COR-L47 (cell line): ENCODE results near the gene KAZN.

ENCODE experiments used
- DNase-seq: peaks from one replicate; lab custom pipeline; 2025; lab: John Stamatoyannopoulos, UW

The KAZN gene

DNA sequence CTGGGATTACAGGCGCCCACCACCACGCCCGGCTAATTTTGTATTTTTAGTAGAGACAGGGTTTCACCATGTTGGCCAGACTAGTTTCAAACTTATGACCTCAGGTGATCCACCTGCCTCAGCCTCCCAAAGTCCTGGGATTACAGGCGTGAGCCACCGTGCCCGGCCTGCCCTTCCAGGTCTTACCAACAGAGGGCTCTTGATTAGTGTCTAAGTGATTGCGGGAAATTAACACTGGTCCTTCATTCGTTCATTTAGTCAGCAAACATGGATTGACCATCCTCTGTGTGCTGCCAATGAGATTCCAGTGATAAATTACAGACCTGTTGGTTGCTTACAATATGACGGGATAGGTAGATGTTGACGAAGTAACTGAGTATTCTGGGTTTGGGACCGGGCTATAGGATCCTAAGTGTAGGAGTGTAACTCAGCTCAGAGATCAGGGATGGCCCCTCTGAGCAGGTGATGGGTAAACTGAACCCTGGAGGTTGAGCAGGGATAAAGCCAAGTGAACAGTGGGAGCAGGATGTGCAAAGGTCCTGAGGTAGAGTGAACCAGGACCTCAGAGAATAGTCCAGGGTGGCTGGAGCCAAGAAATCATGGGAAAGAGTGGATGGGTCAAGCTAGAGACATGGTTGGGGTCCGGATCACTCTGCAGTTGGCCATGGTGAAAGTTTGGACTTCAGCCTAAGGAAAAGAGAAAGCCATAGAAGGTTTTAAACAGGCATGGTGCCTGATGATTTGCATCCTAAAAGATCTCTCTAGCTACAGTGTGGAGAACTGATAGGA is 171.2 kb downstream of the KAZN start:
- DNase-seq: no peak

DNA sequence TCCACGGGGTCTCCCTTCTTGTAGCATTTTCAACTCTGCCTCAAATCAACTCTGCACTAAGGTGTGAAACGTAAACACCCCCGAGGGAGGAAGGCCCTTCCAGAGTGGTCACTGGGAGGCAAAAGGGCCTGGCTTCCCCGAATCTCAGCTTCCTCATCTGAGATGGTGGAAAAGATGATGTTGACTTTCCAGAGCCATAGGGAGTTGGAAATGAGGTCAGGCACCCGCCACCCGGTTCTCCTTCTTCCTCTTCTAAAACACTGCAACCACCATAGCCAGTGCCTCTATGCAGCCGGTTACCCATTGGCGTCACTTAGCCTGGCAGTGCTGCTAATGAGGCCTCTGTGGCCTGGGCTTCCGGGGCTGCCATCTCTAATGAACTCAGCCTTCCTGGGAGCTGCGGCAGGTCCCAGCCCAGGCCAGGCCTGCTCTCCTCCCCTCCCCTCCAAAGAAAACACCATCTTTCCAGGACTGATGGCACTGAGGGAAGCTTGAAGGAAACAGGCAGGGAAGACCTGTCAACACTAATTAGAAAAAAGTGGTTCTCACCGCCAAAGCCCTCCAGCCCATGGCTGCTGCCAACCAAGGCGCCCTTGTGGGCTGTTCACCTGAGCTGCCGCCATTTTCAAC is 175.0 kb downstream of the KAZN start:
- no peak for DNase-seq

DNA sequence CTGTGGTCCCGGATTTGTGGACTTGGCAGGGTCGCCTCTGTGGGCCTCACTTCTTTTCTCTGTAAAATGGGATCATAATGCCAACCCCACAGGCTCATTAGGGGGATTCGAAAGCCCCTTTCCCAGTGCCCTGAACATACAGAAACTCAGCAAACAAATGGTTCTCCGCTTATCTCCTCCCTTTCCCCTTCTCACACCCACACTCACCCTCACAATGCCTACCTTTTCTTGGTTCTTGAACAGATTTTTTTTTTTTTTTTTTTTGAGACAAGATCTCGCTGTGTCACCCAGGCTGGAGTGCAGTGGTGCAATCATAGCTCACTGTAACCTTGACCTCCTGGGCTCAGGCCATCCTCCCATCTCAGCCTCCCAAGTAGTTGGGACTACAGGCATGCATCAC is 175.7 kb downstream of the KAZN start:
- DNase-seq: no peak

DNA sequence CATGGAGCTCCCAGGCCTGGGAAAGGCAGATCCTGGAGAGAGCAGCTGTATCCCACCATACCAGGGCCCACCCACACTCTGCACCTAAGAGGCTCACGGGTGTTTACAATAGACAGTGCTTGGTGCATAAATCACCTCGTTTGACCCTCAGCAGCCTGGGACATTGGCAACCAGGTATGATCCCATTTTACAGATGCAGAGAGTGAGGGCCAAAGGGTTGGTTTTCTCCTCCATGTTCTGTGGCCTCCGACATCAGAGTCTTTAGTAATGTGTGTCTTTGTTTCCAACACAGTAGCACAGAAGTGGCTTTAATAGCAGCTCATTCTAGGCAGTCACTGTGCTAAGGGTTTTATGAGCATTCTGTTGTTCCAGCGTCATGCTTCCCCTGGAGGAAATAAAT is 176.5 kb downstream of the KAZN start:
- no peak for DNase-seq

DNA sequence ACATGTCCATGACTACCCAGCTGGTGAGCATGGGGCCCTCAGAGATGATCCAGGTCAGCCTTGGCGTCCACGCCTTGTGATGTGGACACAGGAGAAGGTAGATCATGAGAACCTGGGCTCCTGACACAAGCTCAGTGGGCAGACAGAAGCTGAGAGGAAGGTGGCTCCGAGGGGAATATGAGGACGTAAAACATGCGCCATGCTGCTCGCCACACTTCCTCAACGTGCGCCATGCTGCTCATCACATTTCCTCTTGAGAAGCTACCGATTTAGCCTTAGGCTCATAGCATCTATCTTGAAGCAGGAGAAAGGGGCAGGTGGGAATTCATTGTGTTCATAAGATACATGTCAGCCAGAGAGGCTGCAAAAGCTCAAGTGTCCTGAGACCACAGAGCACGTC is 176.9 kb downstream of the KAZN start:
- DNase-seq: no peak

DNA sequence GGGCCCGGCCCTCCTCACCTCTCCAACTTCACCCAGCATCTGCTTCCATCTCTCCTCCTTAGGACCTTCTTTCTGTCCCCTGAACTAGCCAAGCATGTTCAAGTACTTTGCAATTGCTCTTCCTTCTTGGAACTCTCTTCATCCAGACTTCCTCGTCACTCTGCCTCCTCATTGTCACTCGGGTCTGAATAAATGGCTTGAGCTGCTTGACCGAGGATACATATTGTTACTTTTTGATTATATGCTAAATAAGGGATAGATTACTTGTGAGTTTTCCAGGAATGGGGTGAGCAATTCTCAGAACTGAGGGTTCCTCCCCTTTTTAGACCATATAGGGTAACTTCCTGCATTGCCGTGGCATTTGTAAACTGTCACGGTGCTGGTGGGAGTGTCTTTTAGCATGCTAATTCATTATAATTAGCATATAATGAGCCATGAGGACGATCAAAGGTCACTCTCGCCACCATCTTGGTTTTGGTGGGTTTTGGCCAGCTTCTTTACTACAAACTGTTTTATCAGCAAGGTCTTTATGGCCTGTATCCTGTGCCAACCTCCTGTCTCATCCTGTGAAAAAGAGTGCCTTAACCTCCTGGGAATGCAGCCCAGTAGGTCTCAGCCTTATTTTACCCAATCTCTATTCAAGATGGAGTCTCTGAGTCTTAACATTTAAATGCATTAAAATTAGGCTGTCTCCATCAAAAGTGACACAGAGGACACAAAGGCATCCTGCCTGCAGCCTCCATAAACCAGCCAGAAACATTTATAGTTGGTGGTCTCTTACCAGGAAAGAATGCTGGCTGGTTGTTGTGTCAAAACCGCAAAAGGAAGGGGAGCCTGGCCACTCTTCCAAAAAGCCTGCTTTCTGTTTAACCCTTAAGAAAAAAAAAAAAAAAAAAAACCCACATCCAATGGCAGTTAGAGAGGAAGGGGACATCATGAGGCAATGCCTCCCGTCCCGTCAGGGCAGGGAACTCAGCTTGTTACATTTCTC is 179.3 kb downstream of the KAZN start:
- no peak for DNase-seq

DNA sequence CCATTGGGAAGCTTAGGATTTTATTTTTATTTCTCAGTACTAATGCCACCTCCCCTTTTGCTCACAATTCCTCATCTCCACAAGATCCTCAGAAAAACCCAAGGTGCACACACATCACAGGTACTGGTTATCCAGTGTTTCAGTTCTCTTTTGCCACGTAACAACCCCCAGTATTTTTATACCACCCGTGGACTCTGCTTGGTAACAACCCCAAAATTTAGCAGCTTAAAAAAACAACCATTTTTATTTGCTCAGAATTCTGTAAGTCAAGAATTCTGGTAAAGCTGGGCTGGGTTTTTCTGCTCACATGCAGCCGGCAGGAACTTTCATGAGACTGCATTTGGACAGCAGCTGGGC is 180.0 kb downstream of the KAZN start:
- DNase-seq: no peak

DNA sequence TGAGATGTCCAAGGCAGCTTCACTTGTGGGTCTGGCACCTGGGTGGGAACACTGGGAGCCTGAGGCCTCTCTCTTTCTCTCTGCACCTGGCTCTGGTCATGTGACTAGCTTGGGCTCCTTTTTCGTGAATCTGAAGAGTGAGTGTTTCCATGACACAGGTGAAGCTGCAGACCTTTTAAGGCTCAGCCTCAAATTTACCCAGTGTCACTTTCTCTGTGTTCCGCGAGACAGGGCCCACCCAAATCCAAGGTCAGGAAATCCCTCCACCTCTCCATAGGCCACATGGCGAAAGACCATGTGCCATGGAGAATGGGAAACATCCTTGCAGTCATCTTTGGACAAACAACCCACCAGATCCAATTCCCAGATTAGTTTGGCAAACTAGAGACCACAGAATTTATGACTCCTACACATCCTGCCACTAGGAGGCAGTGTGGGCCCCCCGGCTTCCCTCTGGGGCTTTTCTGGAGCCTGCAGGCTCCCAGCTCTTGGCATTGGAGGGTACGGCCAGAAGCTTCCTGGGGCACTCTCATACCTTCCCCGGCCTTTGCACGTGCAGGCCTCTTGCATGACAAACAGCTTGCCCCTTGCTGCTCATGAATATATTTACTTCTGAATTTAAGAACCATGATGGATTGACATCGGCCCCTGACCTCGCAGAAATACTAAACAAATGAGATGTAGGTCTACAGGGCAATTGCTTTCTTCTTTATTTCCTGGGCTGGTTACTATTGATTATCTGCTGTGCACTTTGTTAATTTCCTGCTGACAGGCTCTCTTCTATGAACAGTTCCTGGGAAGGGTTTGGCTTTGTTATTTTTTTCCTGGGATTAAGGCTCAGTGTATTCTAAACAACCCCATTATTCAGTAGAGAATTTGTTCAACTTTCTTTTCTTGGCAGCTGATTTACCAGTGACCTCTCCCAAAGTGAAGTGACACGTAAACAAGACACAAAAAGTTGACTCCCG is 180.7 kb downstream of the KAZN start:
- DNase-seq: no peak

DNA sequence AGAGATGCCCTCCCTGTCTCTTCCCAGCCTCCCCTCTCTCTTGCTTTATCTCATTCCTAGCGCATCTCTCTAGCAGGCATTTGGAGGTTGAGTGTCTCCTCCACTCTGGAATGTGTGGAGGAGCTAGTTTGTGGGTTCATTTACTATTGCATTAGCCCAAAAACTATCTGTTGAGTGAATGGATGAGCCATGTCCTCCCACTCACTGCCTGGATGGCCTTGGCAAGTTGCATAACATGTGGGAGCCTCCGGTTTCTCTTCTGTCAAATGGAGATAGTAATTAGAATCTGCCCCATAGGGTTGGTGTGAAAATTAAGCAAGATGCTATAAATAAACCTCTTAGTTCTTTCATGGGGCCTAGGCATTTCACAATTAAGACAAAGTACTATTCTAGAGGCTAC is 181.8 kb downstream of the KAZN start:
- DNase-seq: no peak

DNA sequence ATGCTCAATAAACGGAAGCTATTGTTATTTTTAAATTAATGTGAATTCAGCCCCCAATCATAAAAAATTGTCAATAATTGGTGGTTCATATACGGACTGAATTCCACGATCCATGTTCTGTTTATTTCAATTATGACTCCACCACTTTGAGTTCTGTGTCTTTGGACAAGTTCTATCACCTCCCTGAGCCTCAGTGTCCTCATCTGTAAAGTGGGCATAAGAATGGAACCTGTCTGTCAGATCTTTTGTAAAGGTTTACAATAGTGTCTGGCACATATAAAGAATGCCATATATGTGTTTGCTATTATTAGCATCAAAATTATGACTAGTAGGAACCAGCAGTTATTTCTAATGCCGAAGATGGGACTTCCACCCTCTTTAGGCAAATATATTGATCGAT is 183.3 kb downstream of the KAZN start:
- no peak for DNase-seq

DNA sequence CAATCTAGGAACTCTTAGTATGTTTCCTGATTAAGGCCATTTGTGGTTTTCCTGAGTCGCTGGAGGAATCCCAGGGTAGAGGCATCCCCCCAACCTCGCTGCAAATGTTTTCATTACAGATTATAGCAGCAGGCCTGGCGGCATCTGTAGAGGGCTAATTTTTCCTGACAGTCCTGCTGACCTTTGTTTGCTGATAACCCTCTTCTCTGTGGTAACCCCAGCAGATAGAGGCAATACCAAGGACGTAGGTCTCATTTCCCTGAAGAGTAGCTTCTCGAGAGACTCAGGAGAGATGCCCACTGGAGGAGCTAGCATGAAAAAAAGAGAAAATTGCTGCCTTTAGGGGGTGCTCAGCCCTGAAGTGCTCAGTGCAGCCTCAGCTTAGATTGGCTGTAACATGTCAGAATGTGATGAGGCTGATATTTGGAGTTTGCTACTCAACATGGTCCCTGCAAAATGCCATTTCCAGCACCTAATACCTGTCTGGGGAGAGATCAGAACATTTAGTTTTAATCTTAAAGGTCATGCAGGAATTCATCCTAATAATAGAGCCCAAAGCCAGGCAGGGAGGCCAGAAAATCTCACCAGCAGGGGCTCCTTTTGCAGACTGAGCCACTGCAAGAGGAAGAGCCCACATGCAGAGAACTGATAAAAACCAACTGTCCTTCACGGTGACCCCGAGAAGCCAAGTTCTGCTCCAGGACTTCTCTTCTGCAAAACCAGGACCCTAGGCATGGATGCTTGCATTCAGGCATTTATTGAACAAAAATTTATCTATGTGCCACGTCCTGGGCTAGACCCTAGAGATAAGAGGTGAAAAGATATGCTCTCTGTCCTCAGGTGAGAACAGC is 184.5 kb downstream of the KAZN start:
- no peak for DNase-seq

DNA sequence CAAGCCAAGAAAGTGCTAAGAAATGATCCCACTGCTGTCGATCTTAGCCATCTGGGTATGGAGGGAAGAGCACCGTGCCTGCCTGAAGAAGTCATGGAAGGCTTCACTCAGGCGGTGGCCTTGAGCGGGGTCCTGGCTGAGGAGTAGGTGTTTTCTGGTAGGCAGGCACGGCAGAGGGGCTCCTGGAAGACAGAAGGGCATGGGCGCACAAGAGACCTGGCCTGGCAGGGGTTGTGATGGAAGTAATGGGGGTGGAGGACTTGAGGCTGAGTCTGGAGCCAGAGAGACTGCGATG is 185.1 kb downstream of the KAZN start:
- no peak for DNase-seq

DNA sequence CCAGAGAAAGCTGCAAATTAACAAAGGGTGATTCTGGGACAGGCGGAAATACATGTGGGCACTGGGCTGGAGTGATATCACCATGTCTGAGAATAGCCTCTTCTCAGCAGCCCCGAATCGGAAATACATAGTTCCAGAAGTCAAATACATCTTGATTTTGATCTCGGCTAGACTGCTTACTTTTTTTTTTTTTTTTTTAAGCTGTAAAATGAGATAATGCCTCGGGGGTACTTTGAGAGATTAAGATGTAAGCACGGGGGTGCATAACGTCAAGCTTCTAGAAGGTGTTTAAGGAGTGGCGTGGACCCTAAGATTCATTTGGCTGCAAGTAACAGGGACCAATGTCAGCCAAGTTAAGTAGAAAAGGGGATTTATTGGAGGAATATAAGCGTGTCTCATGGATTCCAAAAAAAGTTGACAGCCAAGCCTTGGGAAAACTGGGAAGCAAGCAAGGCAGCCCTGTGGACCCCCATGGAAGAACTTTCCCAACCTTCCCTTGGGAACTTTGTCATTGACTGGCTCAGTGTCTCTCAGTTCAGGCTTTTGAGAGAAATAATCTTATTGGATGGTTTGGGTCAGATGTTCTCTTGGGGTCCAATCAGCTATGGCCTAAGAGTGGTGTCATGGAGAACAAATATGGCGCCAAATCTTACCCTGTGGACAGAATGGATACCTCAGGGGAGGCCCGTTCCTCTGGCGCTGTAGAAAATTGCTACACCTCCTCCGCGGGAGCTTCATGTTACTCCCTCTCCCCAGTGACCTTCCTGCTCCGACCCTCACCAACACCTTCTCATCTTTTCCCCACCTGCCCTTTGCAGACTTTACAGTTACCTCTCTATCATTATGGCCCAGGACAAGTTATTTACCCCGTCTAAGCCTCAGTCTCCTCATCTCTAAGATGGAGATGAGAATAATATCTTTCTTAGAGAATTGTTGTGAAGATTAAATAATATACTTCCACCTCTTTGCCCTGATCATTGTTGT is 186.6 kb downstream of the KAZN start:
- DNase-seq: no peak

DNA sequence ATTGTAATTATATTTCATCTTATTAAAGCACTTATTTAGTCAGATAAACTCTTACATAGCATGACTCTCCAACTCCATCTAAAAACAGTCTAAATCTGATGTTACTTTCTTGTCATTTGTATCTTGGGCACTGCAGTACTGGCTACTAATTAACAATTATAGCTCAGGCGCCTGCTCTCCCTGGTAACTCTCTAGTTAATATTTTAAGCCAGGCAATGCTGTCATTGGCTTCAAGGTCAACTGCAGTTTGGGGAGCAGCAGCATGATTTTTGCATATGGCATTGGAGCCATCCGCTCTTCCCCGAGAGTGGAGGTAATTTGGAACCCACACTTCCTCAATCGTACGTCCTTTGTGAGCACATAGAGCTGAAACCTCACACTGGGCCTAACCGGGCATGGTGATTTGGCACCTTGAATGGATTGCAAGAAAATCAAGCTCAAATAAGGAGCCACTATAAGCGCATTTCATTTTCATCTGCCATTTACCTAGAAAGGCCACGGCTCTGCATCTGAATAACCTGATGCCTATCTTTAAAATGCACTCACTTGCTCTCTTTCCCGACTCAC is 187.7 kb downstream of the KAZN start:
- no peak for DNase-seq

DNA sequence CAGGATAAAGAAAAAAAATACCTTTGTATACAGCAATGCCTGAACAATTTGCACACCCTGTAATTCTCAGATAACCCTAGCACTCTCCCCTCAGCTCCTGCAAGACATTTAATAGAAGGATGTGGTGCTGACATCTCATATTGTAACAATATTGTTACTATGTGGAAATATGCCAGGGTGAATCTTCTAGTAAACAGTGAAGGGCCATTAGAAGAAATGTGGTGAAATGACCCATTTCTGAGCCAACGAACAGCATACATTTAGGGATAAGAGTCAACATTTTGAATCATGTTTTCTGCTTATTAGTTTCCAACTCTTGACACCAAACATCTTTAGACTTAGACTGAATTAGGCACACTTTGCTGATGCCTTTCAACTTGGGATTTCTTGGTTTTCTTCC is 188.2 kb downstream of the KAZN start:
- no peak for DNase-seq

DNA sequence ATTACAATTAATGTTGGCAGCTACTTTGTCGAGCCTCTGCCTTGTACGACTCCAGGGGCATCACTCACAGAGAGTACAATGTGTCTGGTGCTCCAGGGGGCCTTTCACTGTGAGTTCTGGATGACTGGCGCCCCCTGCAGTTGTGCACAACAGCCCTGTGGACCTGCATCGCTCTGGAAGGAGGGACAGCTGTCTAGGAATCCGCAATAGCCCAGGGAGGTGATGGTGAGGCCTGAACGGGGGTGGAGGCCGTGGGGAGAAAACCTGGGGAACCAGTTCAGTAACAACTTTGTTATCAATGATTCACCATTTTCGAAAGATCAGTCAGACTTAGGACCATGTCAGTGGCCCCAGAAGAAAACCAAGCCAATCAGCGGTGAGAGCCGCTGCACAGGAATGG is 189.1 kb downstream of the KAZN start:
- no peak for DNase-seq

DNA sequence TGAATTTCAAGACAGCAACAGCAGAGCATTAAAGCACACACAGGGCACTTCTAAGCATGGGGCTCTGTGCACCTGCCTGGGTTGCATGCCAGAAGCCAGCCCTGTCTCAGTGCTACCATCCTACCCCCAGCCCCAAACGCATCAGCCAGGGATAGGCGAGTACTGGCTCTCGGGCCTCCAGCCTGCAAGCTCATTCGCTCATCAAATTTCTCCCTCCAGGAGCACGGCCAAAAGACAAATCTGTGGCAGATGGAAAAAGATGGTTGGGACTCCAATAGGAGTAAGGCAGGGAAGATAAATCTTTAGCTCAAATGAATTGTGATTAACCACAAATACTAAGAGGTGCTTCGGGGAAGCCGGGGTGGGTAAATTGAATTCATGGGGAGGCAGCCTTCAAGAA is 189.6 kb downstream of the KAZN start:
- no peak for DNase-seq

DNA sequence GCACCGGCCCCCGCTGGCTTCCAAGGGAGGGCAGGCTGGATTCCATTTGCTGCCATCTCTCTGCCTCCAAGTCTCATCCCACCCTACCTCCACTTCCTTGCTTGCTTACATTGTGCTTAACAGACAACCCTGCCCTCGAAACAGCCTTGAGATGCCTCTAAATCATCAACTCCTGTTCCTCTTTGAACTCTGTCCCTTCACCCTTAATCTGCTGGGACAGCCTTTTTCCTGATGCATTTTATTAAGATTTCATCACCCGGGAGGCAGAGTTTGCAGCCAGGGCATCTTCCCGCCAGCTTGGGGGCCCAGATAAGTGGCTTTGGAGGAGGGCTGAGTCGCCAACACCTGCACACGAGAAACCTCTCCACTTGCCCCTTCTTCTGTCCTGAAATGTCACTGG is 192.5 kb downstream of the KAZN start:
- DNase-seq: no peak

DNA sequence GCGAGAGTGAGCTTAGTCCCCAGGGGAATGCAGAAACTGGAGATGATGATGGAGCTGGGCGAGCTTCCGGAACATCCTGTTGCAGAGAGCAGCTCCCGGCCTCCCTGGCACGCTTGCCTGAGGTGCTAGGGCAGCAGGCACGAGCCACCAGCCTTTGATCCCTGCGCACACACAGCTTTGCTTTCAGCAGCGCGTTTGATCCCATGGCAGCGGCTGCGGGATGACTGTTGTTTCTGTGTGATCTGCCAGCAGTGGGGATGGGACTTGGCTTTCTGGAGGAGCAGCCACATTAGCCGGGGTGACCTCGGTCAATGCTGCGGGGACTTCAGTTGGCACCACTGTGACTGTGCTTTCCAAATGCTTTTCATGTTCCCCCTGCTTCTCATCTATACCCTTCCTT is 193.2 kb downstream of the KAZN start:
- no peak for DNase-seq
